ENCODE data around the gene LILRB4.

LILRB4 gene

DNA sequence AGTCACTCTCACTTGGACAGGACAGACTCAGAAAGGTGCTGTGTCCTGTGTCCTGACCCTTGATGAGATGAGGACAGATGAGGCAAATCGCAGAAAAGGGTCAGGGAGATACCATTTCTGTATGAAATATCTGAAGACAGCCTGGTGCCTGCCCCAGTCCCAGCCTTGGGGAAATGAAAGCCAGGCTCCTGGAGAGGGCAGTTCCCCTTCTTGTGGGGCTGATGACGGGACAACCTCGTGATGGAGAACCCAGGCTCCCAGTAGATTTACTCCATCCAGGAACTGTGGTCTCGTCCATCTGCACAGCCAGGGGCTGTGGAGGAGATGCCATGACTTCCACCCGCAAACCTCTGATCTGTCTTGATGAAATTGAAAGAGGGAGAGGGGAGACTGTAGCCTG is 18.7 kb upstream of the LILRB4 start:
- TF ChIP-seq, protein P1, sequence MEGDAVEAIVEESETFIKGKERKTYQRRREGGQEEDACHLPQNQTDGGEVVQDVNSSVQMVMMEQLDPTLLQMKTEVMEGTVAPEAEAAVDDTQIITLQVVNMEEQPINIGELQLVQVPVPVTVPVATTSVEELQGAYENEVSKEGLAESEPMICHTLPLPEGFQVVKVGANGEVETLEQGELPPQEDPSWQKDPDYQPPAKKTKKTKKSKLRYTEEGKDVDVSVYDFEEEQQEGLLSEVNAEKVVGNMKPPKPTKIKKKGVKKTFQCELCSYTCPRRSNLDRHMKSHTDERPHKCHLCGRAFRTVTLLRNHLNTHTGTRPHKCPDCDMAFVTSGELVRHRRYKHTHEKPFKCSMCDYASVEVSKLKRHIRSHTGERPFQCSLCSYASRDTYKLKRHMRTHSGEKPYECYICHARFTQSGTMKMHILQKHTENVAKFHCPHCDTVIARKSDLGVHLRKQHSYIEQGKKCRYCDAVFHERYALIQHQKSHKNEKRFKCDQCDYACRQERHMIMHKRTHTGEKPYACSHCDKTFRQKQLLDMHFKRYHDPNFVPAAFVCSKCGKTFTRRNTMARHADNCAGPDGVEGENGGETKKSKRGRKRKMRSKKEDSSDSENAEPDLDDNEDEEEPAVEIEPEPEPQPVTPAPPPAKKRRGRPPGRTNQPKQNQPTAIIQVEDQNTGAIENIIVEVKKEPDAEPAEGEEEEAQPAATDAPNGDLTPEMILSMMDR (IDR thresholded peaks at IDR 0.05; ENCODE audit: borderline replicate concordance, insufficient read depth, low read depth, low read length), result no peak
- H3K4me3 ChIP-seq (ENCODE audit: low read depth, low read length), result no peak overlapping the region

DNA sequence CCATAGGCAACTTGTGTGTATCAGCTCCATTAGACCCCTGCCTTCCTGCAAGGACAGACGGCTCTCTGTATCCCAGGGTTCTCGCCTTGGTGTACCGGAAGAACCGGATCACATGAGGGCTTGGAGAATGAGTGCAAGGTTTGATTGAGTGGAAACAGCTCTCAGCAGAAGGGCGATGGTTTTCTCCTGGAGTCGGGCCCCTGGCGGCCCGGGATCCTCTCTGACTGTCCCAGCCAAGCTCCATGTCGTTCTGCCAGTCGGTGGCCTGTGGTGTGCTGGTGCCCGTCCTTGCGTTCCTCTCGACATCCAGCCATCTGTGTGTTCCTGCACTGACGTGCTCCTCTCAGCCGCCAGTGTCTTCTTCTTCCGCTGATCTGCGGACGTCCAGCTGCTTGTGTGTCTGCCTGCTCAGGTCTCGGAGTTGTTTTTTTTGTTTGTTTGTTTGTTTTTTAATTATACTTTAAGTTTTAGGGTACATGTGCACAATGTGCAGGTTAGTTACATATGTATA is 16.4 kb upstream of the LILRB4 start:
- TF ChIP-seq, protein P1 (IDR thresholded peaks at IDR 0.05; ENCODE audit: borderline replicate concordance, insufficient read depth, low read depth, low read length), result no peak
- no peak overlapping the region for H3K4me3 ChIP-seq (ENCODE audit: low read depth, low read length)

DNA sequence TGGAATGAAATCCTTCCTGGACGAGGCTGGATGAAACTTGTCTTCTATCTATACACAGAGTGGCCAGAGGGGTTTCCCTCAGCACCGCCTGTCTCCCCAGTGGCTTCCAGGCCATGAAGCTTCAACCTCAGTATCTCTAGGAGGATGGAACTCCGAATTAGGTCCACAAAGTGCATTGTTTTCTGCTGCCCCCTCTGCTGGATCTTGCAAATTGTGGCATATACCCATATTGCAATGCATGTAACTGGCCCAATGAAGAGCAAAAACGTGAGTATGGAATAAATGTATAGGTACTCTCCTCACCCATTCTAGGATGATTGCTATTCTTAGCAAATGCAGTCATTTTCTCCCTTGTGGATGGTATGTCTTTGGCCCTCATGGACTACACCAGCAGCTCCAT is 14.7 kb upstream of the LILRB4 start:
- TF ChIP-seq, protein P1 (IDR thresholded peaks at IDR 0.05; ENCODE audit: borderline replicate concordance, insufficient read depth, low read depth, low read length), result no peak
- H3K4me3 ChIP-seq (ENCODE audit: low read depth, low read length), result no peak overlapping the region

DNA sequence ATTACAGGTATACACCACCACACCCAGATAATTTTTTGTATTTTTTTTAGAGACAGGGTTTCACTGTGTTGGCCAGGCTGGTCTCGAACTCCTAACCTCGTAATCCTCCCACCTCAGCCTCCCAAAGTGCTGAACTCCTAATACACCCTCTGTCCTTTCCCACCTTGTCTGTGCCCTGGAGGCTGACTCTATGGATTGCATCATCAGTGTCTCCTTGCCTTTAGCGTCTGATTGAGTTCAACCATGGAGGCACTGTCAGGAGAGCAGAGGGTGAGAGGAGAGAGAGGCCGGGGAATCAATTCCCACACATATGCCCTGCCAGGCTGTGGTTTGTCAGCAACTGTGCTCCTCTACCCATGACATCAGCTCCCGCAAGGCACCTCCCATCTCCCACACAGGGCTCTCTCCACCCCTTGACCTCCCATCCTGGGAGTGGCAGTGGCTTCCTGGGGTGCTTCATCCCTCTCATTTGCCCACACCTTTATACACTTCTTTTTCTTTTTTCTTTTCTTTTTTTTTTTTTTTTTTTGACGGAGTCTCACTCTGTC is 12.6 kb upstream of the LILRB4 start:
- TF ChIP-seq, protein P1 (IDR thresholded peaks at IDR 0.05; ENCODE audit: borderline replicate concordance, insufficient read depth, low read depth, low read length), result no peak
- no peak overlapping the region for H3K4me3 ChIP-seq (ENCODE audit: low read depth, low read length)

DNA sequence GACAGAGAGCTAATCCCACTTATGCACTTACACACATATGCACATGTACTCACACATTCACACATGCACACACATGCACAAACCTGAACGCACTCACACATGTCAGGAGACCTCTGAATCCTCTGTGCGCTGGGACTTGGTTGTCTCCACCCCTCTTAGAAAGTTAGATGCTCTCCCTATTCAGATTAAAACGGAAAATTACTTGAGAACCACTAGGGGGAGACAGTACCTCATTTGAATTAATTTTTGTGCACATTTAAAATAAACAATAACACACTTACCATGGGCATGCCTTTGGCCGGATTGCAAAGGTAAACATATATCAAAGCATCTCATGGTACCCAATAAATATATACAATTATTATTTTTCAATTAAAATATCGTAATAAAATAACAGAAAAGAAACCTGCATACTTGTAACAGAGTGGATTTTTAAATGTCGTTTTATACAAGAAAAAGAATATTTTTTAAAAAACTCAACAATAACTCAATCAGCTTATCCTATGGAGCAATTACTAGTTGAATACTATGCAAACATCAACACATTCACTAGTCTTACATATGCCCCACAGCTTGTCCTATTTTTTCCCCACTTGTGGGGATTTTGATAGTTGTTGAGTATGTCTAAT is 9.5 kb upstream of the LILRB4 start:
- no peak overlapping the region for H3K4me3 ChIP-seq (ENCODE audit: low read depth, low read length)
- TF ChIP-seq, protein P1 (IDR thresholded peaks at IDR 0.05; ENCODE audit: borderline replicate concordance, insufficient read depth, low read depth, low read length), result peak; percentile 30; the same call in 1 of the 2 replicates

DNA sequence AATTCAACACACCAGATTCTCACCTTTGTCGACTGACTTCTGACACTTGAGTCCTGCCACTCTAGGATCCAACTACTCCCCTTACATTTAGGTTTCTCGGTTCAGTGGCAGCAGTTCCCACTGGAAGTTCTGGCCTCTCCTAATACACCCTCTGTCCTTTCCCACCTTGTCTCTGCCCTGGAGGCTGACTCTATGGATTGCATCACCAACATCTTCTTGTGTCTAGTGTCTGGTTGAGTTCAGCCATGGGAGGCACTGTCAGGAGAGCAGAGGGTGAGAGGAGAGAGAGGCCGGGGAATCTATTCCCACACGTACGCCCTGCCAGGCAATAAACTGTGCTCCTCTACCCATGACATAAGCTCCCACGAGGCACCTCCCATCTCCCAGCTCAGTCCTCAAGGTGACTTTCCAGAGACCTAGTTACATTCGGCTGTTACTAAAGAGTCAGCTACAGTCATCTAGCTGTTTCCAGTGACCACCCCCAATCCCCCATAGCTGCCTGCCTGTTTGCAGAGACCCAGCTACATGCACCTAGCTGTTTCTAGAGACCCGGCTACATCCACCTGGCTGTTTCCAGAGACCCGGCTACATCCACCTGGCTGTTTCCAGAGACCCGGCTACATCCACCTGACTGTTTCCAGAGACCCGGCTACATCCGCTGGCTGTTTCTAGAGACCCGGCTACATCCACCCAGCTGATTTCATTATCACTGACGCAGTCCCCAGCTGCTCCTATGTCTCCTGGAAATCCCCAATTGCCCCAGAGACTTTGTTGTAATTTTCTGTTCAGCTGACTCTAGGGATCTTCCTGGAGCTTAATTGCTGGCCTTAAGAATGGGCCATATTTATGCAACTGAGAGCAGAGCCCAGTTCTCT is 8.1 kb upstream of the LILRB4 start:
- H3K4me3 ChIP-seq (ENCODE audit: low read depth, low read length), result no peak overlapping the region
- TF ChIP-seq, protein P1 (IDR thresholded peaks at IDR 0.05; ENCODE audit: borderline replicate concordance, insufficient read depth, low read depth, low read length), result no peak
